Activated B cell treated with CpG ODN at 0.5 μM for 24 hours (primary cell): ENCODE results near the gene DUS1L. TPM values are rescaled to one million over a fixed set of nuclear protein-coding genes. Genes with fewer than 3 reads are reported as not detected.

Experiments used
- ATAC-seq: fragments of 200-7000 bp; cut with Tn5 transposase; one replicate; pipeline ENCODE4 v1.10.0; 2021; ENCODE audit warnings: low read depth, mild to moderate bottlenecking, moderate library complexity
- CTCF ChIA-PET: fragments of 350-600 bp; sonication (Branson Sonifier 250); formaldehyde crosslinking; loops from one replicate; lab custom pipeline; 2021; ENCODE audit warnings: antibody characterized with exemption; lab: Charles Lee
- POLR2A ChIA-PET: fragments of 350-600 bp; sonication (Branson Sonifier 250); formaldehyde crosslinking; loops from one replicate; lab custom pipeline; 2021; ENCODE audit warnings: antibody characterized with exemption; lab: Charles Lee
- DNase-seq: peaks from one replicate; pipeline ENCODE4 v3.0.0; 2022
- H3K27ac Mint-ChIP-seq: one replicate; pipeline ENCODE4 v1.8.0; 2020; ENCODE audit warnings: mixed read lengths
- H3K27me3 Mint-ChIP-seq: one replicate; pipeline ENCODE4 v1.8.0; 2021; ENCODE audit warnings: mixed read lengths
- H3K36me3 Mint-ChIP-seq: one replicate; pipeline ENCODE4 v1.8.0; 2021; ENCODE audit warnings: low read depth, mixed read lengths
- H3K4me1 Mint-ChIP-seq: one replicate; pipeline ENCODE4 v1.8.0; 2021; ENCODE audit warnings: mixed read lengths
- H3K4me3 Mint-ChIP-seq: one replicate; pipeline ENCODE4 v1.8.0; 2020; ENCODE audit warnings: mild to moderate bottlenecking, mixed read lengths
- H3K9me3 Mint-ChIP-seq: one replicate; pipeline ENCODE4 v1.8.0; 2020; ENCODE audit warnings: mixed read lengths
- intact Hi-C: fragments of 100-400 bp; cut with micrococcal nuclease; formaldehyde crosslinking; loops from one replicate; pipeline ENCODE4 v1.15.1; 2024
- total RNA-seq: library from RNA; stranded (reverse); gene quantifications from 2 replicates; pipeline ENCODE4 v1.2.3, GENCODE V29; 2022
- TF ChIP-seq, protein P1 (sequence below): fragments of 200-600 bp; IDR thresholded peaks from one replicate; pipeline ENCODE4 v1.8.0; 2022; ENCODE audit warnings: antibody characterized with exemption, mild to moderate bottlenecking

The DUS1L gene
- total RNA-seq, 1 donor from 2014 or later, result 134 TPM

DNA sequence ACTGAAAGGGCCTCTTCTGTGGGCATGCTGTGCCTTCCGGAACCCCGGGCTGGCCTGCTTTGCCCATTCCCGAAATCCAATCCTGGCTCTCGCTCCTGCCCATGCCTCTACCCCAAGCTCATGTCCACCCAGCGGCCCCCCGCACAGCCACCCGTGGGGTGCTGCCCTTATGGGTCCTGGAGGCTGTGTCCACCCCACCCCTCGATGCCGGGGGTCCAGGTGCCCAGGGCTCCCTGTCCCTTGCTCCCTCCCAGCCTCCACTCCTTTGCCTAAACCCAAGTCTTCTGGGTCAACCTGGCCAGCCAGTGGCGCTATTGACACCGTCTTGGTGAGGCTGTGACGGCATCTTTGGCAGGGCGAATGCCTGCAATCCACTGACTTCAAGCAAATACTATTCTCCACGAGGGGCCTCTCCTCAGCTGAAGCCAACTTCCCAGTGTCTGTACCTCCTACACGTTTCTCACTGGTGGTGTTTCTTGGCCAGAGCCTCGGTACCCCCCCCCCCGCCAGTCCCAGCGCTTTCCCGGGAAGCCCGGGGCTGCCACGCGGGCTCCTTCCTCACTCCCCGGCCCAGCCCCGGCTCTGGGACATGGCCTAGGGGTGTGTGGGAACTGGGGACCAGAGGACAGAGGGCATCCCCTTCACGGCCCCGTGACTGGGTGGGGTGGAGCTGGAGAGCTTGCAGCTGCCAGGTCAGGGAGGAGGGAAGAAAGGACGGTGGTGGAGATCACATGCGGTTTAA is 12.2 kb upstream of the DUS1L start:
- no peak for ATAC-seq

DNA sequence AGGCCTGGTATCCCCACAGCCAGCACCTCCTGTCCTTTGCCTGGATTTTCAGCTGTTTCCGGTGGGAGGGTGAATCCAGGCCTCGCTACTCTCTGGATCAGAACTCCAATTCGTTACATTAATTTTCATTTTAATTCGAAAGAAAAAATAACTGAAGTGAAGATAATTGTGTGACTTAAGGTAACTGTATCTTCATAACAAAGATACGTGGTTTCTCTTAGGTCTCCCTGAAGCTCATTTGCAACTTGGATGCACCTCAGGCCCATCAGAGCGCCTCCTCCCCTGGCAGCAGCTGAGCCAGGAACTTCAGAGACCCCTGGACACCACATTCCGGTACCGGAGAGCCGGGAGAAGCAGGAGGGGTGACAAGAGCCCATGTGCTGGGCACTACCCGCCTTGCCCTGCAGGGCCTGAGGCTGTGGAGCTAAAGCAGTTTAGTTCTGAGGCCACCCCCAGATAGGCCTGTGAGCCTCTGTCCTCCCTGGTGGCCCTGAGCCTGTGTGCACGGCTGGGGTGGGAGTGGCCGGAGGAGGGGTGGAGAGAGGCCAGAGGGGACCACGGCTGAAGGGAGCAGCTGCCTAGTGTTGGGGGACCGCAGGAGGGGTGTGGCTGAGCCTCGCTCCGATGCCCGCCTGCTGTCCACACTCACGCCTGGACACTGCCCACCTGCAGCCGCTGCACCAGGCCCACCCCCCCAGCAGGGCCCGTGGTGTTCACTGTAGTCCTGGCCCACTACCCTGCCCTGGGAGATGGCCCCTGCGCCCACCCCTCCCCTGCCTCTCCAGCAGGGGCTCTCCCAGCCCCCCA is 11.4 kb upstream of the DUS1L start:
- no peak overlapping the region for H3K27ac Mint-ChIP-seq

More for the DNA sequence above, 12.2 kb upstream of the DUS1L start:
- Mint-ChIP-seq H3K27me3 (peaks cover 3% of the 10 kb centered on the region), H3K4me1 (no peaks in the 10 kb centered on the region), H3K4me3 (no peak overlapping the region), H3K9me3 (no peaks in the 10 kb centered on the region), H3K27ac (no peak overlapping the region), H3K36me3 (peaks cover 26% of the 10 kb centered on the region)
- TF ChIP-seq, protein P1, sequence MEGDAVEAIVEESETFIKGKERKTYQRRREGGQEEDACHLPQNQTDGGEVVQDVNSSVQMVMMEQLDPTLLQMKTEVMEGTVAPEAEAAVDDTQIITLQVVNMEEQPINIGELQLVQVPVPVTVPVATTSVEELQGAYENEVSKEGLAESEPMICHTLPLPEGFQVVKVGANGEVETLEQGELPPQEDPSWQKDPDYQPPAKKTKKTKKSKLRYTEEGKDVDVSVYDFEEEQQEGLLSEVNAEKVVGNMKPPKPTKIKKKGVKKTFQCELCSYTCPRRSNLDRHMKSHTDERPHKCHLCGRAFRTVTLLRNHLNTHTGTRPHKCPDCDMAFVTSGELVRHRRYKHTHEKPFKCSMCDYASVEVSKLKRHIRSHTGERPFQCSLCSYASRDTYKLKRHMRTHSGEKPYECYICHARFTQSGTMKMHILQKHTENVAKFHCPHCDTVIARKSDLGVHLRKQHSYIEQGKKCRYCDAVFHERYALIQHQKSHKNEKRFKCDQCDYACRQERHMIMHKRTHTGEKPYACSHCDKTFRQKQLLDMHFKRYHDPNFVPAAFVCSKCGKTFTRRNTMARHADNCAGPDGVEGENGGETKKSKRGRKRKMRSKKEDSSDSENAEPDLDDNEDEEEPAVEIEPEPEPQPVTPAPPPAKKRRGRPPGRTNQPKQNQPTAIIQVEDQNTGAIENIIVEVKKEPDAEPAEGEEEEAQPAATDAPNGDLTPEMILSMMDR, result no peak
- CTCF ChIA-PET, result no interaction called here
- no peak for DNase-seq
- POLR2A ChIA-PET, result interaction anchor here (0.6 to 1.8 kb wide), 2 partner anchors 15 to 21 kb away, joined by 4 read pairs; partner anchors contain the start of gene FASN
- intact Hi-C loops, result no loop called here

DNA sequence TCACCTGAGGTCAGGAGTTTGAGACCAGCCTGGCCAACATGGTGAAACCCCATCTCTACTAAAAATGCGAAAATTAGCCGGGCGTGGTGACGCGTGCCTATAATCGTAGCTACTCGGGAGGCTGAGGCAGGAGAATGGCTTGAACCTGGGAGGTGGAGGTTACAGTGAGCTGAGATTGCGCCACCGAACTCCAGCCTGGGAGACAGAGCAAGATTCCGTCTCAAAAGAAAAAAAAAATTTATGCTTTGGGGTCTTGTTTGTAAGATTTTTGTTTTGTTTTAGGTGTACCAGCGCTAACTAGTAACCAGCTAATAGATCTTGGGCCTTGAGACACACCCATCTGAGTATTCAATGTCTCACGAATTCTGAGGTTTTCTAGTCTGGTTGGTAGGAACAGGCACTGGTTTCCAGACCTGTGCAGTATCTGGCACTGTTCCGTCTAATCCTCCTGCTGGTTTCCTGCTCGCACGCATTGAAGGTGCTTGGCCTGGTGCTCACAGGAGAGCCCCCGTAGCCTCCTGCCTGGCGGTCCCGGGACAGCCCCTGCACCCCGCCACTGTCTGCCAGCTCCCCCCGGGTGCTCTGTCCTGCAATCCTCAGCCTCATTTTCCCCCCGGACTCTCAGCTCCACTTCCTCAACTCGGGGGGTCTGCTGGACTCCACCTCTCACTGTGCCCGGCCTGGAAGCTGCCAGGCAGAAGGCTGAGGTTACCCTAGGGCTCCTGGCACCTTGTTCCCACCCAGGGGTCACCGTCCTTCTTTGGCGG is 10.6 kb upstream of the DUS1L start:
- TF ChIP-seq, protein P1, result no peak
- ChIA-PET CTCF (no interaction called here), POLR2A (interaction anchor here (1.8 kb wide), 1 partner anchor 22 kb away, joined by 4 read pairs; the partner anchor contains the start of gene FASN)

More for the DNA sequence above, 11.4 kb upstream of the DUS1L start:
- Mint-ChIP-seq H3K9me3 (no peaks in the 10 kb centered on the region), H3K4me3 (no peak overlapping the region), H3K4me1 (no peaks in the 10 kb centered on the region), H3K36me3 (peaks cover 22% of the 10 kb centered on the region), H3K27me3 (peaks cover 3% of the 10 kb centered on the region)
- ChIA-PET POLR2A (interaction anchor here (1.8 kb wide), 1 partner anchor 21 kb away, joined by 4 read pairs; the partner anchor contains the start of gene FASN), CTCF (no interaction called here)
- ATAC-seq (no peak), DNase-seq (no peak)
- intact Hi-C loops, result no loop called here
- TF ChIP-seq, protein P1, result no peak

DNA sequence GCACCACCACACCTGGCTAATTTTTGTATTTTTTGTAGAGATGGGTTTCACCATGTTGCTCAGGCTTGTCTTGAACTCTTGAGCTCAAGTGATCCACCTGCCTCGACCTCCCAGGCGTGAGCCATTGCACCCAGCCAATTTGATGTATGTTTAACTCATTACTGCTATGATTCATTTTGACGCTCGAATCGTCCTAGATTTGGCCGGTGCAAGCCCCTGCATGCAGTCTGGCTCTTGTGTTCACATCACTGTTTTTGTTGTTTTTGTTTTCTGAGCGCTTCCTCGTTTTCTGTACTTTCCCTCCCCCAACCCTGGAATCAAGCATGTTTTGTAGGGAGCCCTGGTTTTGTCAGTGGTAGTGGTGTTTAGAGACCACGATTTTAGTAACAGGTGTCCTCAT is 7.8 kb upstream of the DUS1L start:
- no peak for ATAC-seq
- H3K4me1 Mint-ChIP-seq, result no peaks in the 10 kb centered on the region
- POLR2A ChIA-PET, result no interaction called here
- no peaks in the 10 kb centered on the region for H3K9me3 Mint-ChIP-seq
- CTCF ChIA-PET, result no interaction called here
- TF ChIP-seq, protein P1, result no peak
- H3K27me3 Mint-ChIP-seq, result peaks cover 3% of the 10 kb centered on the region
- H3K36me3 Mint-ChIP-seq, result peaks cover 3% of the 10 kb centered on the region
- no peak overlapping the region for H3K27ac Mint-ChIP-seq
- intact Hi-C loops, result no loop called here
- DNase-seq, result no peak
- no peak overlapping the region for H3K4me3 Mint-ChIP-seq

More for the DNA sequence above, 10.6 kb upstream of the DUS1L start:
- intact Hi-C loops, result no loop called here
- no peaks in the 10 kb centered on the region for H3K4me1 Mint-ChIP-seq
- peaks cover 3% of the 10 kb centered on the region for H3K27me3 Mint-ChIP-seq
- H3K36me3 Mint-ChIP-seq, result peaks cover 20% of the 10 kb centered on the region
- H3K9me3 Mint-ChIP-seq, result no peaks in the 10 kb centered on the region
- no peak overlapping the region for H3K4me3 Mint-ChIP-seq
- H3K27ac Mint-ChIP-seq, result no peak overlapping the region
- ATAC-seq (no peak), DNase-seq (no peak)
